Activated CD4-positive, alpha-beta T cell treated with anti-CD3 and anti-CD28 coated beads, Interleukin-2, amount 10 ng/mL, durations not matched to agents 24 days and 14 days (primary cell): Measurements from ENCODE around the gene SYDE1. TPM values are rescaled to one million over a fixed set of nuclear protein-coding genes. Genes with fewer than 3 reads are reported as not detected.

Experiments
- DNase-seq: peaks from one replicate; pipeline ENCODE4 v3.0.0; 2022
- H3K27ac Mint-ChIP-seq: one replicate; pipeline ENCODE4 v1.8.0; 2022; ENCODE audit warnings: mild to moderate bottlenecking, mixed read lengths
- H3K27me3 Mint-ChIP-seq: one replicate; pipeline ENCODE4 v1.8.0; 2022; ENCODE audit warnings: mixed read lengths
- H3K36me3 Mint-ChIP-seq: one replicate; pipeline ENCODE4 v1.8.0; 2022; ENCODE audit warnings: low read depth, mild to moderate bottlenecking, mixed read lengths
- H3K4me1 Mint-ChIP-seq: one replicate; pipeline ENCODE4 v1.8.0; 2021; ENCODE audit warnings: mixed read lengths
- H3K4me3 Mint-ChIP-seq: one replicate; pipeline ENCODE4 v1.8.0; 2022; ENCODE audit warnings: mild to moderate bottlenecking, moderate library complexity, mixed read lengths
- H3K9me3 Mint-ChIP-seq: one replicate; pipeline ENCODE4 v1.8.0; 2021; ENCODE audit warnings: mixed read lengths
- intact Hi-C: fragments of 100-400 bp; cut with micrococcal nuclease; formaldehyde crosslinking; loops from one replicate; pipeline ENCODE4 v1.15.1; 2023
- total RNA-seq: library from RNA; stranded (reverse); gene quantifications from 2 replicates; pipeline ENCODE4 v1.2.3, GENCODE V29; 2022

The SYDE1 gene
- total RNA-seq, 1 donor from 2014 or later: 1.1 TPM

- Mint-ChIP-seq H3K4me1 (peaks cover 25% of the 10 kb centered on the region), H3K9me3 (no peaks in the 10 kb centered on the region), H3K27ac (peak overlapping the region; percentile 96), H3K4me3 (peak overlapping the region; percentile 92), H3K36me3 (peaks cover 24% of the 10 kb centered on the region), H3K27me3 (no peaks in the 10 kb centered on the region)
- intact Hi-C loops: loop anchor here (1.0 to 2.0 kb wide), 3 partner anchors 14 to 987 kb away; partner anchors contain the start of genes AKAP8 and RAB8A
- no peak for DNase-seq
Observed at GRCh38 chr19:15124572-15125231, 17.5 kb downstream of the SYDE1 start.

- Mint-ChIP-seq H3K27me3 (no peaks in the 10 kb centered on the region), H3K9me3 (no peaks in the 10 kb centered on the region)
- intact Hi-C loops: loop anchor here (1.0 to 2.0 kb wide), 3 partner anchors 15 to 986 kb away; partner anchors contain the start of genes AKAP8 and RAB8A
Observed at GRCh38 chr19:15125232-15126067, 18.2 kb downstream of the SYDE1 start.

DNA sequence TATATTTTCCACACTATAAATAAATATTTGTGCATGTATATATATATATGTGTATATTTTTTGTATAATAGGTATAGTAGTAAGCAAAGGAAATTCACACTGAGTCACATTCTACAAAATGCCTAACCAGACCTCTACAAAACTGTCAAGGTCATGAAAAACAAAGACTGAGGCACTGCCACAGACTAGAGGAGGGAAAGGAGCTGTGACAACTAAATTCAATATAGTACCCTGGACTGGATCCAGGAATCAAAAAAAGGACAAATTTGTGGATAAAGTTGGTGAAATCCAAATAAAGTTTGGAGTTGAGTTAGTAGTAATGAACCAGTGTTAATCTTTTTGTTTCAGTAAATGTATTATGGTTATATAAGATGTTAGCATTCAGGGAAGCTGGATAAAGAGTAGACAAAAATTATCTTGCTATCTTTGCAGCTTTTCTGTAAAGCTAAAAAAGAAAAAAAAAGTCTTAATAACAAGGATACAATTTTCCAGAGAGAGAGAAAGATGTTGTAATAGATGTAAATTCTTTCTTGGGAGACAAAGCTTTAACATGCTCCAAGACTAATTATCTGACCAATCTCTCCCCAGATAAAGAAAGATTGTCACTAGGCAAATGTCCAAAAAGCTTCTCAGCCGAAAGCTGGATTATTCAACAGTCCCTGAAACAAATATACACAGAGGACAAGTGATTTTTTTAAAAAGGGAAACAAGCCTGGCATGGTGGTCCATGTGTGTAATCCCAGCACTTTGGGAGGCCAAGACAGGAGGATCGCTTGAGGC, 19.1 kb downstream of the SYDE1 start:
- Mint-ChIP-seq H3K4me1 (peaks cover 33% of the 10 kb centered on the region), H3K27me3 (no peaks in the 10 kb centered on the region), H3K9me3 (no peaks in the 10 kb centered on the region), H3K36me3 (peaks cover 10% of the 10 kb centered on the region), H3K27ac (no peak overlapping the region), H3K4me3 (no peak overlapping the region)
- no peak for DNase-seq
- intact Hi-C loops: no loop called here

More at GRCh38 chr19:15125232-15126067, 18.2 kb downstream of the SYDE1 start:
- H3K36me3 Mint-ChIP-seq: peaks cover 18% of the 10 kb centered on the region
- peak overlapping the region; percentile 96 for H3K27ac Mint-ChIP-seq
- H3K4me1 Mint-ChIP-seq: peaks cover 32% of the 10 kb centered on the region
- DNase-seq: peak; percentile 99
- peak overlapping the region; percentile 92 for H3K4me3 Mint-ChIP-seq

- peaks cover 2% of the 10 kb centered on the region for H3K36me3 Mint-ChIP-seq
- intact Hi-C loops: no loop called here
- H3K9me3 Mint-ChIP-seq: no peaks in the 10 kb centered on the region
- H3K27ac Mint-ChIP-seq: no peak overlapping the region
- no peak overlapping the region for H3K4me3 Mint-ChIP-seq
- peaks cover 33% of the 10 kb centered on the region for H3K4me1 Mint-ChIP-seq
- no peaks in the 10 kb centered on the region for H3K27me3 Mint-ChIP-seq
- no peak for DNase-seq
Observed at GRCh38 chr19:15128162-15128770, 21.1 kb downstream of the SYDE1 start.

DNA sequence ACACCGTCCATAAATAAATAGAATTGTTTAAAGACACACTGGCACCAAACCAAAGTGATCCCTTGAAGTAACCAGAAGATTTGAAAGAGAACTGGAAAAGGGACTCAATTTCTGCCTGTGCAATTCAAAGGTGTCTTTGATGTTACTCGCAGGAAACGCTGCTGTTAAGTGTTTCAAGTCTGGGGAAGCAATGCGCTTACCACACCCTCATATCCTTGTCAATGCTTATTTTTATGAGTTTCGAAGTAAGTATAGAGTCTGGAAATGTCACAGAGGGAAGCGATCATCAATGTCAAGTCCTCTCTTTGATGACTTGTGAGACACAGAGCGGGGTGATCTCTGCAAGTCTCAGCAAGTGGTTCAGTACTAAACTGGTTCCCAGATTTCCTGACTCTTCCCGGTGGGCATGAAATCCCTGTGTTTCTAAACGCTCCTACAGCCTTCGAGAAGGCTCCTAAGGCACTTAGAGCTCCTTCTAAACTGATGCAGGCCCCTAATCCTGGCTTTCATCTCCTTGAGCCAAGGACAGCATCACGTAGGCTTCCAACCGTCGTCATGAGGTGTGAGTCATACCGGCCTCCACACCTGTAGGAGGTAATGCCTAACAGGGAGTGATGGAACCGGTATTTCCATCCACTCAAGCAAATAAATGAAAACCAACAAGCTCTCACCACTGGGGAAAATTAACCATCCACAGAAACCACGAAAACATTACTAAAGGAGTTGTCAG, 22.8 kb downstream of the SYDE1 start:
- Mint-ChIP-seq H3K36me3 (no peaks in the 10 kb centered on the region), H3K9me3 (no peaks in the 10 kb centered on the region), H3K27ac (peak overlapping the region; percentile 93), H3K4me3 (peak overlapping the region; percentile 65), H3K27me3 (no peaks in the 10 kb centered on the region), H3K4me1 (peaks cover 23% of the 10 kb centered on the region)
- intact Hi-C loops: no loop called here
- DNase-seq: peak; percentile 70

GRCh38 chr19:15136234-15136954, 29.2 kb downstream of the SYDE1 start:
- H3K9me3 Mint-ChIP-seq: peaks cover 12% of the 10 kb centered on the region
- intact Hi-C loops: no loop called here
- peaks cover 1% of the 10 kb centered on the region for H3K27me3 Mint-ChIP-seq
- H3K27ac Mint-ChIP-seq: no peak overlapping the region
- H3K4me1 Mint-ChIP-seq: no peaks in the 10 kb centered on the region
- DNase-seq: no peak
- H3K36me3 Mint-ChIP-seq: no peaks in the 10 kb centered on the region
- H3K4me3 Mint-ChIP-seq: no peak overlapping the region

DNA sequence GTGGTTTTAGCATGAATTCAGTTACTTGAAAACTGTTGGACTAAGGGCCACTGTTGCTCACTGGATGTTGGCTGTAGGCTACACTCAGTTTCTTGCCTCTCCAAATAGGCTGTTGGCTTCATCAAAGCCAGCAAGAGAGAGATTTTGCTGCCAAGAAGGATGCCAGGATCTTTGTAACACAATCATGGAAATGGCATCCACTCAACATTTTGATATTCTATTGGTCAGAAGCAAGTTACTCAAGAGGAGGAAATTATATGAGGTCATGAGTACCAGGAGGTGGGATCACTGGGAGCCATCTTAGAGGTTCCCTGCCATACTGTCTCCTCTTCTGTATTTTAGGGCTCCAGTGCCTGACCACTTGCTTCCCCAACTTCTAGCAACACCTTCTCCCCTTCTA, 30.6 kb downstream of the SYDE1 start:
- peaks cover 1% of the 10 kb centered on the region for H3K27me3 Mint-ChIP-seq
- intact Hi-C loops: no loop called here
- no peak overlapping the region for H3K27ac Mint-ChIP-seq
- H3K4me3 Mint-ChIP-seq: no peak overlapping the region
- H3K36me3 Mint-ChIP-seq: no peaks in the 10 kb centered on the region
- no peaks in the 10 kb centered on the region for H3K4me1 Mint-ChIP-seq
- no peak for DNase-seq
- peaks cover 12% of the 10 kb centered on the region for H3K9me3 Mint-ChIP-seq

GRCh38 chr19:15138427-15138826, 31.2 kb downstream of the SYDE1 start:
- H3K27ac Mint-ChIP-seq: no peak overlapping the region

GRCh38 chr19:15141143-15141542, 33.9 kb downstream of the SYDE1 start:
- Mint-ChIP-seq H3K27me3 (peaks cover 1% of the 10 kb centered on the region), H3K36me3 (no peaks in the 10 kb centered on the region), H3K27ac (no peak overlapping the region), H3K9me3 (peaks cover 12% of the 10 kb centered on the region), H3K4me1 (no peaks in the 10 kb centered on the region), H3K4me3 (no peak overlapping the region)
- intact Hi-C loops: no loop called here
- no peak for DNase-seq

More at GRCh38 chr19:15138427-15138826, 31.2 kb downstream of the SYDE1 start:
- intact Hi-C loops: no loop called here
- Mint-ChIP-seq H3K4me3 (no peak overlapping the region), H3K36me3 (no peaks in the 10 kb centered on the region), H3K4me1 (no peaks in the 10 kb centered on the region), H3K27me3 (peaks cover 1% of the 10 kb centered on the region), H3K9me3 (peaks cover 12% of the 10 kb centered on the region)
- no peak for DNase-seq

DNA sequence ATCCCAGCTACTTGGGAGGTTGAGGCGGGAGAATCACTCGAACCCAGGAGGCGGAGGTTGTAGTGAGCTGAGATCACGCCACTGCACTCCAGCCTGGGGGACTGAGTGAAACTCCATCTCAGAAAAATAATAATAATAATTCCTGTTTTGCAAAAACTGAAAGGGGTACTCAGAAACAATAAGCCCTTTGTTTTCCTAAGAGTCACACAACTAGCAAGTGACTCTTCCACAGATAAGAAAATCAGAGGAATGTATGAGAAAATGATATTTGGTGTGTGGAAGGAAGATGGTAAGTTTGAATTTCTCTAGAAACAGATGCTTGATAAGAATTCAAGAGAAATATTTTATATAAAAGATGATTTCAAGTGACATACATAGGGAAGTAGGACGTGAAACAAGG, 35.1 kb downstream of the SYDE1 start:
- intact Hi-C loops: no loop called here
- Mint-ChIP-seq H3K4me1 (peaks cover 2% of the 10 kb centered on the region), H3K4me3 (no peak overlapping the region), H3K9me3 (peaks cover 12% of the 10 kb centered on the region), H3K36me3 (no peaks in the 10 kb centered on the region), H3K27ac (no peak overlapping the region), H3K27me3 (peaks cover 3% of the 10 kb centered on the region)
- DNase-seq: no peak

- DNase-seq: no peak
- intact Hi-C loops: no loop called here
- Mint-ChIP-seq H3K27ac (no peak overlapping the region), H3K9me3 (peaks cover 5% of the 10 kb centered on the region), H3K4me1 (peaks cover 2% of the 10 kb centered on the region), H3K27me3 (peaks cover 2% of the 10 kb centered on the region), H3K36me3 (no peaks in the 10 kb centered on the region), H3K4me3 (no peak overlapping the region)
Observed at GRCh38 chr19:15144046-15144646, 36.9 kb downstream of the SYDE1 start.

DNA sequence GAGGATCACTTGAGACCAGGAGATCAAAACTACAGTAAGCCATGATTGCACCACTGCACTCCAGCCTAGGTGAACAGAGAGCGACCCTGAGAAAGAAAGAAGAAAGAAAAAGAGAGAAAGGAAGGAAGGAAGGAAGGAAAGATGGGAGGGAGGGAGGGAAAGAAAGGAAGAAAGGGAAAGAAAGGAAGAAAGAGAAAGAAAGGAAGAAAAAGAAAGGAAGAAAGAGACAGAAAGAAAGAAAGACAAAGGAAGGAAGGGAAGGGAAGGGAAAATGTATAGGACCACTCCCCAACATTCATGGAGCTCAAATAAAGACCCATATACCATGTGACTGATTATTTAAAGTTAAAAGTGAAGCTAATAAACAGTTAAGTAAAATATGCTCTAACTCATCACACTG, 39.9 kb downstream of the SYDE1 start:
- H3K27me3 Mint-ChIP-seq: peaks cover 2% of the 10 kb centered on the region
- no peak overlapping the region for H3K4me3 Mint-ChIP-seq
- peaks cover 4% of the 10 kb centered on the region for H3K4me1 Mint-ChIP-seq
- intact Hi-C loops: no loop called here
- H3K27ac Mint-ChIP-seq: no peak overlapping the region
- H3K9me3 Mint-ChIP-seq: no peaks in the 10 kb centered on the region
- no peak for DNase-seq
- H3K36me3 Mint-ChIP-seq: no peaks in the 10 kb centered on the region
